Measurements from ENCODE around the gene STX18. TPM values are rescaled to one million over a fixed set of nuclear protein-coding genes. Genes with fewer than 3 reads are reported as not detected.

STX18 gene
- total and polyA plus RNA-seq, 4 donors = 10.2 to 17.1 (median 12.4) TPM

DNA sequence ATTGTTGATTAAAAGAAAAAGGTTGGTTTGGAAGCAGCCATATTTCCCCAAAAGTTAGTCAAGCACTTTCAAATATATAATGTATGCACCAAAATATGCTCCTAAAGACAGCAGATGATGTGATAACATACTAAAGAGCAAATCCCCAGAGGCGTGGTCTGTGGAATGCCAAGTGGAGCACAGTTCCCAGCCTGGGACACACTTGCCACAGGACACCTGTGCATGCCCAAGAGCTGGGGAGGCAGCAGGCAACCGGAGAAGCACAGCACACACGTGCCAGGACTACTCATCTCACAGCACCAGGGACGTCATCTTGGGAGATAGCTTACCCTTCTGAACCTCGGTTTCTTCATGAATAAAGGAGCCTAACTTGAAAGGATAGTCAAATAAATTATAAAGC, 12.5 kb downstream of the STX18 start (continued):
- TF ChIP-seq, protein P1, sequence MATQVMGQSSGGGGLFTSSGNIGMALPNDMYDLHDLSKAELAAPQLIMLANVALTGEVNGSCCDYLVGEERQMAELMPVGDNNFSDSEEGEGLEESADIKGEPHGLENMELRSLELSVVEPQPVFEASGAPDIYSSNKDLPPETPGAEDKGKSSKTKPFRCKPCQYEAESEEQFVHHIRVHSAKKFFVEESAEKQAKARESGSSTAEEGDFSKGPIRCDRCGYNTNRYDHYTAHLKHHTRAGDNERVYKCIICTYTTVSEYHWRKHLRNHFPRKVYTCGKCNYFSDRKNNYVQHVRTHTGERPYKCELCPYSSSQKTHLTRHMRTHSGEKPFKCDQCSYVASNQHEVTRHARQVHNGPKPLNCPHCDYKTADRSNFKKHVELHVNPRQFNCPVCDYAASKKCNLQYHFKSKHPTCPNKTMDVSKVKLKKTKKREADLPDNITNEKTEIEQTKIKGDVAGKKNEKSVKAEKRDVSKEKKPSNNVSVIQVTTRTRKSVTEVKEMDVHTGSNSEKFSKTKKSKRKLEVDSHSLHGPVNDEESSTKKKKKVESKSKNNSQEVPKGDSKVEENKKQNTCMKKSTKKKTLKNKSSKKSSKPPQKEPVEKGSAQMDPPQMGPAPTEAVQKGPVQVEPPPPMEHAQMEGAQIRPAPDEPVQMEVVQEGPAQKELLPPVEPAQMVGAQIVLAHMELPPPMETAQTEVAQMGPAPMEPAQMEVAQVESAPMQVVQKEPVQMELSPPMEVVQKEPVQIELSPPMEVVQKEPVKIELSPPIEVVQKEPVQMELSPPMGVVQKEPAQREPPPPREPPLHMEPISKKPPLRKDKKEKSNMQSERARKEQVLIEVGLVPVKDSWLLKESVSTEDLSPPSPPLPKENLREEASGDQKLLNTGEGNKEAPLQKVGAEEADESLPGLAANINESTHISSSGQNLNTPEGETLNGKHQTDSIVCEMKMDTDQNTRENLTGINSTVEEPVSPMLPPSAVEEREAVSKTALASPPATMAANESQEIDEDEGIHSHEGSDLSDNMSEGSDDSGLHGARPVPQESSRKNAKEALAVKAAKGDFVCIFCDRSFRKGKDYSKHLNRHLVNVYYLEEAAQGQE (IDR thresholded peaks at IDR 0.05) = no peak
- TF ChIP-seq RAD21 (IDR thresholded peaks at IDR 0.05) = no peak
- TF ChIP-seq NR2F2 (IDR thresholded peaks at IDR 0.05) = no peak
- no peak for TF ChIP-seq GABPA (IDR thresholded peaks at IDR 0.05 in 1 of 2, conservative IDR thresholded peaks at IDR 0.05 in 1 of 2)

DNA sequence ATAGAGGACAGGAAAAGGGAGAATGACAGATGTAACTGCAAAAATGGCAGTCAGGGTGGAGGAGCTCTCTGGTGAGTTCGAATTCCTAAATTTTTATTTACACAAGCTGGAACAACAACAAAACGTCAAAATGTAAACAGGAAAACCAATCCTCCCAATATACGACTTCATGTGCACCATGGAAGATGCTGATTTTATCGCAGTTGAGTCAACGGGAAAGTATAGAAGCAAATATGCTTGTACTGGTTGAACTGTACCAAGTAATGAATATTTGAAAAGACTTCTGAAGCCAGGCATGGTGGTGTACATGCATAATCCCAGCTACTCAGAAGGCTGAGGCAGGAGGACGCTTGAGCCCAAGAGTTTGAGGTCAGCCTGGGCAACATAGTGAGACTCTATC, 15.4 kb downstream of the STX18 start:
- Histone ChIP-seq H3K4me1 (ENCODE audit: control insufficient read depth in 4 of 4, insufficient read depth in 4 of 4, low read length in 3 of 4) (peaks cover 0 to 5% (median 4%) of the 10 kb centered on the region in 4 donors), H3K36me3 (ENCODE audit: control insufficient read depth in 4 of 4, insufficient read depth in 3 of 4, low read depth in 1 of 4, low read length in 3 of 4) (no peaks in the 10 kb centered on the region), H3K27ac (ENCODE audit: low read depth in 1 of 2, low read length in 2 of 2) (no peak overlapping the region), H3K4me3 (ENCODE audit: low read depth in 1 of 3, low read length in 3 of 3) (no peak overlapping the region), H3K9ac (ENCODE audit: low read depth in 1 of 2, low read length in 2 of 2) (no peak overlapping the region), H3K9me3 (ENCODE audit: control insufficient read depth in 4 of 4, low read length in 3 of 4) (no peaks in the 10 kb centered on the region), H3K27me3 (ENCODE audit: control insufficient read depth in 4 of 4, insufficient read depth in 4 of 4, low read length in 3 of 4) (no peaks in the 10 kb centered on the region)
- TF ChIP-seq HNF4A (conservative IDR thresholded peaks at IDR 0.05) (no peak), SP1 (IDR thresholded peaks at IDR 0.05) (no peak), TAF1 (conservative IDR thresholded peaks at IDR 0.05) (no peak)
- no peak for DNase-seq (ENCODE audit: low spot score)
- WGBS = 87% methylated on average over 6 of the region's 6 CpGs

DNA sequence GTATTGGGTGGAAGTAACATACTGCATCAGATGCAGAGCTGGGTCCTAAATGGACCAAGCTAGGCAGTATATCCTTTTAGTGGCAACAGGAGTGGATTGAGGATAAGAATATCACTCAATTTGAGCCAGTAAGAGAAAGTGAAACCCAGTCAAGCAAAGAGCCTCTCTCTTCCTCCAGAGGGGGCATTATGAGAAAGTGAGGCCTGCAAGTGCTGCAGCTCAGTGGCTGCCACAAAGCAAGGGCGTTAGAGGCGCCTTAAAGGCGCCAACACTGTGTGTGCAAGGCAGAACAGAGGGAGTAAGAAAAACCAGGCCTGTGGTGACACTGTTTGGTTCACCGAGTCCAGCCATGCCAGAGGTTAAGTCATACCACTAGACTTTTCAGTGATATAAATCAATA, 17.5 kb downstream of the STX18 start:
- H3K27ac ChIP-seq (ENCODE audit: low read depth in 1 of 2, low read length in 2 of 2) = no peak overlapping the region
- H3K27me3 ChIP-seq (ENCODE audit: control insufficient read depth in 4 of 4, insufficient read depth in 4 of 4, low read length in 3 of 4) = no peaks in the 10 kb centered on the region
- no peaks in the 10 kb centered on the region for H3K36me3 ChIP-seq (ENCODE audit: control insufficient read depth in 4 of 4, insufficient read depth in 3 of 4, low read depth in 1 of 4, low read length in 3 of 4)
- H3K4me1 ChIP-seq (ENCODE audit: control insufficient read depth in 4 of 4, insufficient read depth in 4 of 4, low read length in 3 of 4) = peaks cover 0 to 7% (median 4%) of the 10 kb centered on the region in 4 donors
- TF ChIP-seq RAD21 (IDR thresholded peaks at IDR 0.05) (peak in 1 of 2 donors; percentile 42), YY1 (IDR thresholded peaks at IDR 0.05) (no peak), HNF4A (conservative IDR thresholded peaks at IDR 0.05) (peak in 1 of 2 donors; percentile 18)
- TF ChIP-seq, protein P2, sequence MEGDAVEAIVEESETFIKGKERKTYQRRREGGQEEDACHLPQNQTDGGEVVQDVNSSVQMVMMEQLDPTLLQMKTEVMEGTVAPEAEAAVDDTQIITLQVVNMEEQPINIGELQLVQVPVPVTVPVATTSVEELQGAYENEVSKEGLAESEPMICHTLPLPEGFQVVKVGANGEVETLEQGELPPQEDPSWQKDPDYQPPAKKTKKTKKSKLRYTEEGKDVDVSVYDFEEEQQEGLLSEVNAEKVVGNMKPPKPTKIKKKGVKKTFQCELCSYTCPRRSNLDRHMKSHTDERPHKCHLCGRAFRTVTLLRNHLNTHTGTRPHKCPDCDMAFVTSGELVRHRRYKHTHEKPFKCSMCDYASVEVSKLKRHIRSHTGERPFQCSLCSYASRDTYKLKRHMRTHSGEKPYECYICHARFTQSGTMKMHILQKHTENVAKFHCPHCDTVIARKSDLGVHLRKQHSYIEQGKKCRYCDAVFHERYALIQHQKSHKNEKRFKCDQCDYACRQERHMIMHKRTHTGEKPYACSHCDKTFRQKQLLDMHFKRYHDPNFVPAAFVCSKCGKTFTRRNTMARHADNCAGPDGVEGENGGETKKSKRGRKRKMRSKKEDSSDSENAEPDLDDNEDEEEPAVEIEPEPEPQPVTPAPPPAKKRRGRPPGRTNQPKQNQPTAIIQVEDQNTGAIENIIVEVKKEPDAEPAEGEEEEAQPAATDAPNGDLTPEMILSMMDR (IDR thresholded peaks at IDR 0.05; ENCODE audit: low read depth, low read length, missing input control) = peak; percentile 13
- no peak overlapping the region for H3K4me3 ChIP-seq (ENCODE audit: low read depth in 1 of 3, low read length in 3 of 3)
- no peak overlapping the region for H3K9ac ChIP-seq (ENCODE audit: low read depth in 1 of 2, low read length in 2 of 2)
- 74% methylated on average over 4 of the region's 4 CpGs for WGBS
- H3K9me3 ChIP-seq (ENCODE audit: control insufficient read depth in 4 of 4, low read length in 3 of 4) = no peaks in the 10 kb centered on the region
- no peak for DNase-seq (ENCODE audit: low spot score)

DNA sequence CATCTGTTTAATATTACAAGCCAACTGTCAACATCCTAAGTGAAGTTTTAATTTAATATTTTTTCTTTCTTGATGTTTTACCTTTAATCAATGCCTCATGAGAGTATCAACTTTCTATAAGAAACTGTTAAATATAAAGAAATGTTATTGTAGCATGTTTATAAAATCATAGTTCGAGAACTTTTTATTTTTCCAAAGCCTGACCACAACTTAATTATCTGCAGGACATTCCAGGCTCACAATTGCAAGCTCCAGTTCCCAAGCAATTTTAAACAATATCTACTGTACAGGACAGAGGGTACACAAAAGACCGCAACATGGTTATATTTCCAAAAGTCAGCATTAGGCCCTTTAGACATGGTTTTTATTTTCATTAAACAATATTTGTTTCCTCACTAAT, 20.1 kb downstream of the STX18 start:
- DNase-seq (ENCODE audit: low spot score) = no peak
- no peak overlapping the region for H3K4me3 ChIP-seq (ENCODE audit: low read depth in 1 of 3, low read length in 3 of 3)
- H3K4me1 ChIP-seq (ENCODE audit: control insufficient read depth in 4 of 4, insufficient read depth in 4 of 4, low read length in 3 of 4) = peaks cover 0 to 7% (median 4%) of the 10 kb centered on the region in 4 donors
- no peak overlapping the region for H3K27ac ChIP-seq (ENCODE audit: low read depth in 1 of 2, low read length in 2 of 2)
- no peaks in the 10 kb centered on the region for H3K9me3 ChIP-seq (ENCODE audit: control insufficient read depth in 4 of 4, low read length in 3 of 4)
- 92% methylated on average over 2 of the region's 2 CpGs for WGBS
- no peaks in the 10 kb centered on the region for H3K36me3 ChIP-seq (ENCODE audit: control insufficient read depth in 4 of 4, insufficient read depth in 3 of 4, low read depth in 1 of 4, low read length in 3 of 4)
- H3K9ac ChIP-seq (ENCODE audit: low read depth in 1 of 2, low read length in 2 of 2) = no peak overlapping the region
- H3K27me3 ChIP-seq (ENCODE audit: control insufficient read depth in 4 of 4, insufficient read depth in 4 of 4, low read length in 3 of 4) = no peaks in the 10 kb centered on the region
- TF ChIP-seq YY1 (IDR thresholded peaks at IDR 0.05) (no peak), RAD21 (IDR thresholded peaks at IDR 0.05) (no peak), HNF4G (IDR thresholded peaks at IDR 0.05) (no peak), NR2F2 (IDR thresholded peaks at IDR 0.05) (no peak), FOXA1 (IDR thresholded peaks at IDR 0.05) (no peak), HNF4A (conservative IDR thresholded peaks at IDR 0.05) (no peak)
- TF ChIP-seq, protein P3, sequence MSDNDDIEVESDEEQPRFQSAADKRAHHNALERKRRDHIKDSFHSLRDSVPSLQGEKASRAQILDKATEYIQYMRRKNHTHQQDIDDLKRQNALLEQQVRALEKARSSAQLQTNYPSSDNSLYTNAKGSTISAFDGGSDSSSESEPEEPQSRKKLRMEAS (IDR thresholded peaks at IDR 0.05) = no peak
- TF ChIP-seq, protein P1 (IDR thresholded peaks at IDR 0.05) = no peak
- TF ChIP-seq, protein P4, sequence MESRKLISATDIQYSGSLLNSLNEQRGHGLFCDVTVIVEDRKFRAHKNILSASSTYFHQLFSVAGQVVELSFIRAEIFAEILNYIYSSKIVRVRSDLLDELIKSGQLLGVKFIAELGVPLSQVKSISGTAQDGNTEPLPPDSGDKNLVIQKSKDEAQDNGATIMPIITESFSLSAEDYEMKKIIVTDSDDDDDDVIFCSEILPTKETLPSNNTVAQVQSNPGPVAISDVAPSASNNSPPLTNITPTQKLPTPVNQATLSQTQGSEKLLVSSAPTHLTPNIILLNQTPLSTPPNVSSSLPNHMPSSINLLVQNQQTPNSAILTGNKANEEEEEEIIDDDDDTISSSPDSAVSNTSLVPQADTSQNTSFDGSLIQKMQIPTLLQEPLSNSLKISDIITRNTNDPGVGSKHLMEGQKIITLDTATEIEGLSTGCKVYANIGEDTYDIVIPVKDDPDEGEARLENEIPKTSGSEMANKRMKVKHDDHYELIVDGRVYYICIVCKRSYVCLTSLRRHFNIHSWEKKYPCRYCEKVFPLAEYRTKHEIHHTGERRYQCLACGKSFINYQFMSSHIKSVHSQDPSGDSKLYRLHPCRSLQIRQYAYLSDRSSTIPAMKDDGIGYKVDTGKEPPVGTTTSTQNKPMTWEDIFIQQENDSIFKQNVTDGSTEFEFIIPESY (IDR thresholded peaks at IDR 0.05) = no peak

Measured in liver (tissue), 9 donors.